GM18519 (cell line): ENCODE results near the gene THSD4.

Source experiments
- ATAC-seq: cut with Tn5 transposase; IDR thresholded peaks from one replicate; pipeline ENCODE4 v1.9.1; 2021; ENCODE audit warnings: mild to moderate bottlenecking, moderate library complexity; ENCODE audit not compliant: unreplicated experiment, low FRiP score

THSD4 gene

DNA sequence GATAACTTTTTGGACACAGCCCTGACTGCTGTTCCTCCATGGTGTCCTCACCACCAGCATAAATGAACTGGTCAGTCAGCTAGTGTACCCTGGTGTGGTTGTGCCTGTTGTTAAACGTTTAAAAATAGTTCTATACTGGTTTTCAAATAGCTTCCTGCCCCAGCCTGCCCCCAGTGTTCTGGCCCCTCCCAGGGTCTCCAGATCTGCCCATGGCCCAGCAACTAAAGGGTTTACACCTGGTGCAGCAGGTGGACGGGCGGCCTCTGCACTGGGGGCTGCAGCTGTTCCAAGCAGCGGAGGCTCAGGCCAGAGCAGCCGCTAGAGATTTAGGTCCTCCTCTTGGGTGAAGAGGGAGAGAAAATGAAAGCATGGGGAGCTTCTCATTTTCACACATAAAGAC is 689.0 kb downstream of the THSD4 start:
- no peak for ATAC-seq

DNA sequence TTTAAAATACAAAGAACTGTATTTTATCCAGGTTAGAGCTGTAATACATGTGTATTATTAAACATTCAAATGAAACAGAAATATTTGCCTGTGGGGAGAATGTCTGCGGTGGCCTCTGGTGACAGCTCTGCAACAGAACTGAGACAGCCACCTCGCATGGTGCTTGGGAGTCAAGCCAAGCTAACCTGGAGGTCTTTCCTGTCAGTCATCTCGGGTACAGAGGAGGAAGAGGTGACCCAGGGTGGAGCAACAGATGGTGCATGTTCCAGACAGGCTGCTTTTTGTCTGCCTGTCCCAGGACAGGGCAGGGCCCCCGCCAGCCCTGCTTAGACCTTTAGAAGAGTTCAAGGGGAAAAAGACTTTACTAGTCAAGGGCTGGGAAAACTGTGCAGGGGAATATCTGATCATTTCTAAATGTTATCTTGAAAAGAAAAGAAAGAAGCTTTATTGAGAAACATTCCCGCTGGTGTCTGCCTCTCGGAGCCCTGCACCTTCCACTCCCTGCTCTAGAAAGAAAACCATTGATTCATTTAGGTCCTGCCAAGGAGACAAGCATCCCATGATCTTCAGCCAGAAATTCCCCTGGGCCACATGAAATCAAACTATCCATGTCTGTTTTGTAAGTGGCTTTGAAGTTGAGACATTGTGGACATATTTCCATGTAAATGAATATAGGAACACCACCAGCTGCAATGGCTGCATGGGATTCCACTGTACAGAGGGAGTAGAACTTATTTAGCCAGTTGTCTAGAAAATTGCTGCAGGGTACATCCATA is 689.6 kb downstream of the THSD4 start:
- ATAC-seq = no peak

DNA sequence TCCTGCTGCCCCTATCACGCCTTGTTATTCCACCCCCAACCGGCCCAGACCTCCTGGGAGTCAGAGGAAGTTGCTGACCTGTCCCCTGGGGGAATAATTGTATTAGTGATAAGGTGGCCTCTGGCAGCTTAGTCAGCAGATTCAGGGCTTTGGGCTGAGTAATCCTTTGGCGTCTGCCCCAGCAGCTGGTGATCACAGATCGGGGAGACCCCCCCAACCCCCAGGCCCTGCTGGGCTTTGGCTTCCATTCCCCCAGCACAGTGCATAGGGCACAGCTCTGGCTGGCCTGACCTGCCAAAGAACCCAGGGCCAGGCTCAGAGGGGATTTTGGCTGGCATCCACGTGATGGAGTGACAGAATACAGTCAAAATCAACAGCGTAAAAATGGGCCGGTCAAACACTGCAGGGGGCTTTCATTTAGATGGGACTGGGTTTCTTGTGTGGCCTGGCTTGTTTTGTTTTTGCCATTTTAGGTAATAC is 691.2 kb downstream of the THSD4 start:
- no peak for ATAC-seq

DNA sequence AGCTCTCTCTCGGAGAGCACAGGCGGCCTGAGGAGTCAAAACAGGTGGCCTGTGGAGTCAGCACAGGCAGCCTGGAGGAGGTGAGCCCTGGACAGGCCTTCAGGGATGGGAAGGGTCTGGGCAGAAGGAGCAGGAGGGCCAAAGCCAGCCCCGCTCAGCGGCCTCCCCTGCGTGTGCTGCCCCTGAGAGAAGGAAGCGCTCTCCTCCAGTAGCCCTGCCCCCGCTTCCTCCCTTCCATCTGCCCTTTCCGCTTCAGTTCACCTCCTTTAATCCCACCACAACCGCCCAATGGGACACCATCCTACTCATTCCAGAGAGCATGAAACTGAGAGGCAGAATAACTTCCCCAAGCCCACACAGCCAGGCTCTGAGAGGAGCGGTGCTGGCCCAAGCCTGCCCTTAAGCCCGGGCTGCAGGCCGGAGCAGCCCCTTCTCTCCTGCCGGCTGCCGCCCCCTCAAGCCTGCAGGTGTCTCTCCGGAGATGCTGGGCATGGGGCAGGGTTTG is 691.9 kb downstream of the THSD4 start:
- ATAC-seq = no peak

DNA sequence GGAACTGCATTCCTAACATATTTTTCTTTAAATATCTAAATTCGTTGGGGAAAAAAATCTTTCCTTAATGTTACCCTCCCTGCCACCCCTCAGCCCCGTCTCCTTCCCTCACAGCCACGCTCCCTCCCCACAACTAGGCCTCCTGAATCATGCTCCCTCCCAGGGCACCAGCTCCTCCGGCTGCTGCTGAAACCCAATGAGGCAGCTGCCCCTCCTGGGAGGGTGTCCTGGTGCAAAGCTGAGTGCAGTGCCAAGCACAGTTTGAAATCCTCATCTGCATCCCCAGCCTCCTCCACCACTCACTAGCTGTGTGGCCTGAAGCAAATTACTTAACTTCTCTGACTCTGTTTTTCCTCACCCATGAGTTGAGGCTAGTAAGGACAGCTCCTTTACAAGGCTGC is 692.4 kb downstream of the THSD4 start:
- no peak for ATAC-seq

DNA sequence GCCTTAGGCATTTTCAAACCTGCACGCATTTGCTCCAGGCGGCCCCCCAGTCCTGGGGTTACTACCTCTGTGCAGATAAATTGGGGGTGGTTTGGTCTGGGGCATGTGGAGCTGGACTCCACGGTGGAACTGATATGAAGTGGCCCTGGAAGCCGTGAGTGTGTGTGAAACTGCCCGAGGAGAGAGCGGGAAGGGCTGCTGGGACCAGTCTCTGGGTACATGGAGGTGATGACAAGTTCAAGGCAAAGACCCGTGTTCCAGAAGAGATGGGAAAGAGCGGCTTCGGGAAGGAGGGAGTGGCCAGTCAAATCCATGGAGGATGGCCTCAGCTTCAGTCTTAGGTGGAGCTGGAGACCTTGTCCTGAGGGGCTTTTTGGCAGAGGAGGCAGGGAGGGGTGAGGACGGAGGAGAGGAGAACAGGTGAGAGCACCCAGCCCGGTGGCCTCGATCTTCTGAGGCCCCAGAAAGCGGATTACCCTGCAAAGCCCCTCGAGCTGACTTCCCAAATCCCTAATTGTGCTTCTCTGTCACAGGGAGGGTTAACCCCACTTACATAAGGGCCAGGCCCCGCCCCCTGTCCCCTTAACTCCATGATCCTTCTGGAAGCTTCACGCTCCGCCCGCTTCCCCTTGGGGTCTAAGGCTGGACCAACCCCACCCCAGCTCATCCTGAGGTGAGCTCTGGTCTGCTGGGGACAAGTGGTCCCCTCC is 693.2 kb downstream of the THSD4 start:
- no peak for ATAC-seq

DNA sequence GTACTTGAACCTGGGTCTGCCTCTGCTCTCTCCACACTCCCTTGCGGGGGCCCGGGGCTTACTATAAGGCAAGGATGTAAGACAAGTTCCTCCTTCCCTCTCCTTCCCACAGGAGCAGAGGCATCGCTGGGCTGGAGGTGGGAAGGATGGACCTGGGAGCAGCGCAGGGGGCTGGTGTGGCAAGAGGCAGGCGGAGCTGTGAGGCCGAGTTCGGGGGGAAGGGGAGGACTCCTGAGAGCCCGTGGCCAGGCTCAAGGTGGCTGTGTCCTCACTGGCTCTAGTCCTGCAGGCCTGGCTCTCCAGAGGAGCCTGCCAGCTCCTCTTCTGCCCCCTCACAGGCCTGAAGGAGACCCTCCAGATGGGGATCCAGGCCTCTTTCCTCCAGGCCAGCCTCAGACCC is 694.1 kb downstream of the THSD4 start:
- no peak for ATAC-seq

DNA sequence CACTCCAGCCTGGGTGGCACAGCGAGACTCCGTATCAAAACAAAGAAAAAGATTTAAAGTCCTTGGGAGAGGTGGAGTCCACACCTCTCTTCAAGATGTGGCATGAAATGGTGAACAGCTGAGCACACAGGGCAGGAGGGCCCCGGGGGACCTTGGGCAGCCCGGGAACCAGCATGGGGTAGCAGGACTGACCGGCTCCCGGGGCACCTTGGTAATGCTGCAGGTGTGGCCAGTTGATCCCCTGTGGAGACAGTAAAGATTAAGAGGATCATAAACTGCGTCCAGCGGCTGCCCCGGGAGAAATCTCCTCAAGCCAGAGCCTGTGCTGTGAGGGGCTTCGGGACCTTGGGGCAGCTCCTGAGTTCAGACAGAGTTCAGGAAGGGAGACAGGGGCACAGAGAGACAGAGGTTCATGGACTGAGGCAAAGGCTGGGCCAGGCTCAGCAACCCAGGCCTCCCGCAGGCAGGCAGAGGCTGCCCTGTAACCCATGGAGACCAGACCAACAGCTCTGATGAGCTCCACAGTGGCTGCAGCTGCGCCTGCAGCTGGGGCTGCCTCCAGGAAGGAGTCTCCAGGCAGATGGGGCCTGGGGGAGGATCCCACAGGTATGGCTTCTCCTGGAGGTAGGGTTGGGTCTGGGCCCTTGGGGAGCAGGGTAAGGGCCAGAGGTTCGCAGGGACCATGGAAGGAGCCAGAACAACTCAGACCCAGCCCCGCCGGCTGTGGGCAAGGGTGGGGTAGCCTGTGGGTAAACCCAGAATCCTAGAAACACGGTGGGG is 695.2 kb downstream of the THSD4 start, which contains the start of gene NR2E3:
TSS of gene NR2E3 (plus strand) at position 299 of the 780 bp plus-strand sequence. CDS start at position 489, 190 bp downstream.
- no peak for ATAC-seq

DNA sequence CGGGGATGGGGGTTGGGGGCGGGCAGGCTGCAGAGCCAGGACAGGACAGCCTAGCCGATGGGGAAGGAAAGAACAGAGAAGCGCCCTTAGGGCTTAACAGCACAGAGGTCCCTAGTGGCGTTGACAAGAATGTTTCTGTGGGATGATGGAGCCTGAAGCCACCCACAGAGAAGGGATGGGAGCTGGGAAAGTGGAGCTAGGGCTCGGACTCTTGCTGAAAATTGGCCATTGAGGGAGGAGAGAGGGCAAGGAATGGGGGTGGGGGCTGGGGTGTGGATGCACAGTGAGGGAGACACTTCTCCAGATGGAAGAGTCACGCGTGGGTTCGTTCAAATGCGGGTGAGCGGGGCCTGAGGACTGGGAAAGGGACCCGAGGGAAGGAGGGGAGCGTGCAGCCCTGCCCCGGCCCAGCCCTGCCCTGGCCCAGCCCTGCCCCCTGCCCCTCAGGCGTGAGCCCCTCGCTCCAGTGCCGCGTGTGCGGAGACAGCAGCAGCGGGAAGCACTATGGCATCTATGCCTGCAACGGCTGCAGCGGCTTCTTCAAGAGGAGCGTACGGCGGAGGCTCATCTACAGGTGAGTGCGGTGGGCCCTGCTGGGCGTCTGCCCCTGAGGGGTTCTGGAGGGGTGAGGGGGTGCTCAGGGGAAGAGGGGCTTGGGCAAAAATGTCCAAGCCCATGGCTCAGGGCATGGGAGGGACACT is 695.9 kb downstream of the THSD4 start:
- ATAC-seq = no peak

DNA sequence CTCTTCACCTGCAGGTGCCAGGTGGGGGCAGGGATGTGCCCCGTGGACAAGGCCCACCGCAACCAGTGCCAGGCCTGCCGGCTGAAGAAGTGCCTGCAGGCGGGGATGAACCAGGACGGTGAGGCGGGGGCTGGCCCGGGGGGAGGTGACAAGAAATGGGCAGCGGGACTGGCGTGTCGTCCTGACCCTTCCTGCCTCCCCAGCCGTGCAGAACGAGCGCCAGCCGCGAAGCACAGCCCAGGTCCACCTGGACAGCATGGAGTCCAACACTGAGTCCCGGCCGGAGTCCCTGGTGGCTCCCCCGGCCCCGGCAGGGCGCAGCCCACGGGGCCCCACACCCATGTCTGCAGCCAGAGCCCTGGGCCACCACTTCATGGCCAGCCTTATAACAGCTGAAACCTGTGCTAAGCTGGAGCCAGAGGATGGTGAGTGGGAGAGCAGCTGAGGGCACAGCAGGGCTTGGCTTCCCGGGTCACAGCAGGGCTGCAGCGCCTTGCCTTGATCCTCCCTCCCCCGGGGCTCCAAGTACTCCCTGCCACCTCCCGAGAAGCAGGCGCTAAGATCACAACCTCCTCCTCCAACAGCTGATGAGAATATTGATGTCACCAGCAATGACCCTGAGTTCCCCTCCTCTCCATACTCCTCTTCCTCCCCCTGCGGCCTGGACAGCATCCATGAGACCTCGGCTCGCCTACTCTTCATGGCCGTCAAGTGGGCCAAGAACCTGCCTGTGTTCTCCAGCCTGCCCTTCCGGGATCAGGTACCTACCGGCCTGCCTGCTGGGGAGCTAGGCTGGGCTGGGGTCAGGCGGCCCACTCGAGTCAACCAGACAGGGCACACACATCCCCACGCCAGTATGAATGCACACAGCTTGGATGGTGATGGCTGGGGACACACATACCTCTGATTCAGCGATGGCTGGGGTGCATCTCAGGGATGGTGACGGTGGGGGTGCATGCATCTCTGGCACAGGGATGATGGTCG is 696.8 kb downstream of the THSD4 start:
- no peak for ATAC-seq

DNA sequence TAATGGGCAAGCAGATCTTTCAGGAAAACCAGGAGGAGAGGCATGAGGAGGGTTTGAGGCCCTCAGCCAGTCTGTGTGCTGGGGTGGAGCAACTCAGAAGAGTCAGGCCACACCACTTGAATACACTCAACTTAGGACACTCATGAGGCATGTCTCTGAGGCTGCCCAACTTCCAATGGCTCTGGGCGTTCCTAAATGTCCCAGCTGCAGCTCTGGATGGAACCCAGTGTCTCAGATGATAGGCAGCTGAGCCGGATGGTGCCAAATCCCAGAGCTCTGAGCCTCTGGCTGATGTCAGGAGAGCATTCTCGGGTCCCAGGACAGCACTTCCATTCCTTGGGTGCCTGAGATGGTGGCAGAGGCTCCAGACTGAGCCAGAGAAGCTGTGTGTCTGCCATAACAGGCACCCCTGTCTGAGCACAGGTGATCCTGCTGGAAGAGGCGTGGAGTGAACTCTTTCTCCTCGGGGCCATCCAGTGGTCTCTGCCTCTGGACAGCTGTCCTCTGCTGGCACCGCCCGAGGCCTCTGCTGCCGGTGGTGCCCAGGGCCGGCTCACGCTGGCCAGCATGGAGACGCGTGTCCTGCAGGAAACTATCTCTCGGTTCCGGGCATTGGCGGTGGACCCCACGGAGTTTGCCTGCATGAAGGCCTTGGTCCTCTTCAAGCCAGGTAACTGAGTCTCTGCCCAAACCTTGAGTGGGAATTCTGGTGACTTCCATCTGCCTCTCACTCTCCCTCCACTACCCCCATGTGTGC is 697.9 kb downstream of the THSD4 start:
- no peak for ATAC-seq

DNA sequence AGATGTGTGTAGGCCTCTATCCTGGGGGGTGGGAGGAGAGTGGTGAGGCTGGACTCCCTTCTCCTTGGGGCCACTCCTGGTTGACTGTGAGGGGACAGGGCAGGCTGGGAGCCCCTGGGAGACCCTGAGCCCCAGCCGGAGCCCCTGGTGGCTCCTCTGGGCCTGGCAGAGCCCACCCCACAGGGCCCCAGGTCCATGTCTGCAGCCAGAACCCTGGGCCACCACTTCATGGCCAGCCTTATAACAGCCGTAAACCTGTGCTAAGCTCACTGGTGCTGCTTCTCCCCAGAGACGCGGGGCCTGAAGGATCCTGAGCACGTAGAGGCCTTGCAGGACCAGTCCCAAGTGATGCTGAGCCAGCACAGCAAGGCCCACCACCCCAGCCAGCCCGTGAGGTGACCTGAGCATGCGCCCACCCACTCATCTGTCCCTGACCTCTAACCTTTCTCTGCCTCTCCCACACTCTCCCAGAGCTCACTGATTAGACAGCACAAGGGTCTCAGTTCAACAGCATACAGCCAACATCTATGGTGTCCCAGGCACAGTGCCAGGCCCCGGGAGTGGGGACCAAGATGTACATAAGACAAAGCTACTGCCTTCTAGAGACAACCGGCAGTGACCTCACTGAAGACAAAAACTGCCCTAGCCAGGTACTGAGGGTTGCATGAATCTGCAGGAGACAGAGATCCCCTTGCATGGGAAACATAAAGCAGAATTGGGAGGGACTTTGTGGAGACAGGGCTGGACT is 698.6 kb downstream of the THSD4 start:
- ATAC-seq = no peak

DNA sequence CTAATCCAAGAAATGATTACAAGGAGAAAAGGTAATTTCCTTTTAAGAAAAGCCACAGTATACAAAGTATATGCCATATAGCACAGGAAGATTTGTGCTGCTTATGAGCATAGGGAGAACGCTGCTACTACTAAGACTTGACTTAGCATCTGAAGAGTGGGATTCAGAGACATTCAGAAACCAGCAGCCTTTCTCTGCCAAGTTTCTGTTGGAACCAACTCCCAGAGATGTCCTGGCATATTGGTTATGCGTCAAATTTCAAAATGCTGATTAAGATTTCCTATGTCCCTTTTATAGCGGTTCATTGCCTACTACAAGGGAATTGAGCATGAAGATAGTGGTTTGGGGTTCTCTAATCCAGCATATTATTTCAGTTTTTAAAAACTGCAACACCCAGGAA is 700.0 kb downstream of the THSD4 start:
- no peak for ATAC-seq

DNA sequence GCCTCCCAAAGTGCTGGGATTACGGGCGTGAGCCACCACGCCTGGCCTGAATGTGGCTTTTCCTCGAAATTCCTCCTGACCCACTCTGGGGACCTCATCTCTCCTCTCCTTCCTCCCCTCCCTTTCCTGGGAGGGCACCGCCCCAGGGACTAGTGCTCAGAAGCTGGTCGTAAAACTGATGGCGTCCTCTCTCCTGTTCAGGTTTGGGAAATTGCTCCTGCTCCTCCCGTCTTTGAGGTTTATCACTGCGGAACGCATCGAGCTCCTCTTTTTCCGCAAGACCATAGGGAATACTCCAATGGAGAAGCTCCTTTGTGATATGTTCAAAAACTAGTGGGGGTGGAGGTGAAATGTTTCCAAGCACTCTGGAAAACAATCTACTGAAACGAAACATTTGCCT is 702.1 kb downstream of the THSD4 start:
- ATAC-seq = no peak

DNA sequence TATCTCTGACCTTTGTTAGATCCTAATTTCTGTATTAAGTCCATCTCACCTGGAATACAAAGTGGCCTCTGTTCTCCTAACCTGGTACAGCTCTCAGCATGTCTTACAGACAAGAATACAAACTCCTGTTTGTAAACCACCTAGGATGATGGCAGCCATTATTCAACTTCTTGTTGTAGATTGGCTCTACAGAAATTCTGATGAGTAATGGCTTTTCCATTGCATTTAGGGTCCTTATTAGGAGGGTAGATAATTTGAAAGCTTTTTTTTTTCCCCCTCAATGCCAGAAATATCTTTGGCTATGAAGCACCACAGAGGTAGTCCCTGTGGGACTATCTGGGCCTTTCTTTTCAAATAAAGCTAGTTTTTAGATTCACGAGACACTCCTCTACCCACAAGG is 704.9 kb downstream of the THSD4 start:
- ATAC-seq = no peak

DNA sequence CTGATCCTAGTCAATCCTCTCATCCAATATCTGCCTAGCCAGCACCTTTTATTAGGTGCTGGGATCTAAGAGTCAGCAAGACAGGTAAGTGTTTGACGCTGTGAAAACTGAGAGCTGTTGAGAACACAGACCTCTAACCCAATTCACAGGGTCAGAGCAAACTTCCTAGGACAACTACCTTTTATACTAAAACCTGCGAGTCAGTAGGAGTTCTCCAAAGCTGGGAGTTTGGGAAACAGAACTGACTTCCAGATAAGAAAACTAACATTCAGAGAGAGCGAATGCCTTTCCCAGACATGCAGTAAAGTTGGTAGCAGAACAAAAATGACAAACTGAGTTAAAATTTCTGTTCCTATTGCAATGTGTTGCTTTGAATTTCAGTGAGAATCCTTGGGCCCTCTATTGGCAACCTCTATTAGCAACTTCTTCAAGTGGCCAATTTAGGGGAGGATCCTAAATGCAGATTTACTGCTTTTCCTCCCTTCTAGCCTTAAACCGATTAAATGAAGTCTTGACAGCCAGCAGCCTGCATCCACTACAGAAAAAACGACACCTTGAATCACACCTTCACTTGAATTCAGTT is 706.4 kb downstream of the THSD4 start:
- ATAC-seq = no peak

DNA sequence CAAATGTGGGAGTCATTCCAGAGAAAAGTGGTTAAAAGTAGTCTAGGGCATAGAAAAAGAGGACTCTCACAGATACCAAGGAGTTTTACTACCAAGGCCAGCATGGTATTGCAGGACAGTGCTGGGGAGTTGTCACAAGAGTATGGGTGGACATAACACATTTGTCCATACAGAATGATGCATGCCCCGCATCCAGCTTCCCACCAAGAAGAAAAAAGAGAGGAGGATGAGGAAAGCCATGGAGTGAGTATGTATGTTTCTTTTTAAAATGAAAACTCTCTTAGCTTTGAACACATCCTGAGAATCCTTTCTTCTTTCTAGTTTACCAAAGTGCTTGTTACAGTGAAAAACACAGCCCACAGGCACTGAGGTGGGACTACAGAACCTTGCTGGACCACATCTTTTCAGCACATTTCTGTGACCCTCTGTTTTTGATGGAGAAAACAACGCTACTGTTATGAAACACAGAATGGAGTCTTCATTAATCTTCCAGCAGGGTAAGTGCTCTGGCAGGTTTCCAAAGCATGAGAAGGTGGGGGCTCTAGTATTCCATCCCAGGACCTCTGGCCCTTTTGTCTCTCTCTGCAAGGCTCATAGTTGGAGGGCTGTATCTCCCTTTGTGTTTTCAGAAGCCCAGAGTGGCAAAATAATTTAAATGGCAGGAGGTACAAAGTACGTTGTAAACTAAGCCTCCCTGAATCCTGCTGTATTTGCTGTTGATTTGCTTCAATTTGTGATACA is 707.8 kb downstream of the THSD4 start:
- ATAC-seq = no peak
